GM18511 (cell line): ENCODE measurements around the gene NQO2.
"Not testable (repeated sequence)": the region's sequence is repeated elsewhere in the genome, so short reads cannot be mapped to it uniquely, and the experiment has no call there.

Experiments used
- ATAC-seq: cut with Tn5 transposase; IDR thresholded peaks from one replicate; pipeline ENCODE4 v1.9.1; 2021; ENCODE audit warnings: mild to moderate bottlenecking, moderate library complexity; ENCODE audit not compliant: unreplicated experiment

The NQO2 gene

DNA sequence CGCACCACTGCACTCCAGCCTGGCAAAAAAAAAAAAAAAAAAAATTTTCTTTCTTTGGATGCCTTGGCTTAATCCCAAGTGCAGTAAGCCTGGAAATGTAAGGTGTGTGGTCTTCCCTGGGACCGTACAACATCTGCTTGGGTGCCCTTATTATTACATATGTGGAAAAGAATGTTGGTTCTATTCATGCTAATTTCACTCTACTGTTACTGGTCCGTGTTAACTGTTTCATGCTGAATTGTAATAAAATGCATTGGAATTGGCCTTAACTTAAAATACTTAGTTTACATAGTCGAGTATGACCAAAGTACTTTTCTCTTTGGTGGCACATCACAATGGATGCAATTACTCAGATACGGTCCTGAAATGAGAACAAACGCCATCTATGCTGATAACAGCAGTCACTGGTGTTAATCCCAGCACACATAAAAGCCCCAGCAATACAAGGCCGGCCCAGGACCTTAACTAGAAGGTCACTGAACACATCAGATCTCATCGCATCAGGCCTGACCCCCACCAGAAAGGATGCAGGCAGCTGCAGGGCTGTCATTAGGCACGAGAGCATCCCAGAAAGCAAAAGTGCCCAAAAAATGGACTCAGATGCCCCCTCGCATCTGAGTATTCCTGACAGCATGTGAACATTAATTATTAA lies 29.5 kb upstream of the NQO2 start:
- no peak for ATAC-seq

DNA sequence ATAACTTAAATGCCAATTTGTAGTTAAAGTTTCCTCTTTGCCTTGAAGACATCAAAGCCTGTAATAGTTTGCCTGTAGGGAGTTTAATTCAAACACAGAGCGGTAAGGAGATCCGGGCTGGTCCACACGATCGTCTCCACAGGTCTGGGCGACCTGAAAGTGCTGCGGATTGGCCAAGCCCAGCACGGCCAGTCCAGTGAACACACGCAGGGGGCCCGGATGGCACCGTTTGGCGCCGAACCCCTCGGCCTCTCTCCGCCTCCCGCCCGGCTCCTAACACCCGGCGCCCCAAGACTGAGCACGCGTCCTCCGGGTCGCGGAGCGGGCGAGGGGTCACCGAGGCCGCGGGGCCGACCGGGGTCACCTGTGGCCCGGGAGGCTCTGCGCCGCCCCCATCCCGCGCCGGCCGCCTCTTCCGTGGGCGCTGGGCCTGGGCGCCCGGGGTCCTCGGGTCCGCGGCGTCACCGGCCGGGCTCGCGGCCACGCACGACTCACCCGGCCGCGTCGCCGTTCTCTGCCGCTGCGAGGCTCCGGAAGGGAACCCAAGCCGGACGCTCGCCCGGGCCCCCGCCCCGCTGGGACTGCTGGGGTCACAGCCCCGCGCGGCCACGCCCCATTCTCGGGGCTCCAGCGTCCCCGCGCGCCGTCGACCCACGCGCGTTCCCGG lies 28.8 kb upstream of the NQO2 start:
- ATAC-seq = no peak

DNA sequence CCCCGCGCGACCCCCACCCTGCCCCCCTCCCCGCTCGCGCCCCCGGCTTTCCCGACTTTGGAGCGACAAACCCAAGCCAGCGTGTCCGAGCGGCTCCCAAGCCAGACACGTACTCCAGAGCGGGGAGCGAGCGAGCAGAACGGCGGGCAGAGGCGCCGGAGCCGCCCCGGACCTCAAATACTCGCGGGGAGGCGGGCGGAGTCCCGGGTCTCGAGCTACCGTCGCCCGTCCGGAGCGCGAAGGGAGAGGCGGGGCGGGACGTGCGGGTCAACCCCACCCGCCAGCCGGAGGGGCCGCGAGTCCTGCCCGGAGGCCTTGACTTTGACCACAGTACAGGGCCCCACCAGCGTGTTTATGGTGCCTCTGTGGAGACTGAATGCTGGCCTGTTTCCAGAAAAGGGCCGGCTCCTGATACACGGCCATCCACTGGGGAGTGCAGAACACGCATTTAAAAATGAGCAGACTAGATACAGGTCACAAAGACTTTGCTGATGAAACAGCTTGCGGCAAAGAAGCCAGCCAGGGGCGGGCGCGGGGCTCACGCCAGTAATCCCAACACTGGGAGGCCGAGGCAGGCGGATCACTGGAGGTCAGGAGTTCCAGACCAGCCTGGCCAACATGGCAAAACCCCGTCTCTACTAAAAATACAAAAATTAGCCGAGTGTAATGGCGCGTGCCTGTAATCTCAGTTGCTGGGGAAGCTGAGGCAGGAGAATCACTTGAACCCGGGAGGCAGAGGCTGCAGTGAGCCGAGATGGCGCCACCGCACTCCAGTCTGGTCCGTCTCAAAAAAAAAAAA lies 28.1 kb upstream of the NQO2 start, which contains the start of gene SERPINB6:
Gene SERPINB6 (minus strand): TSS at position 148 of the 799 bp plus-strand sequence. CDS start 12,235 bp downstream, outside the sequence.
- ATAC-seq = no peak

DNA sequence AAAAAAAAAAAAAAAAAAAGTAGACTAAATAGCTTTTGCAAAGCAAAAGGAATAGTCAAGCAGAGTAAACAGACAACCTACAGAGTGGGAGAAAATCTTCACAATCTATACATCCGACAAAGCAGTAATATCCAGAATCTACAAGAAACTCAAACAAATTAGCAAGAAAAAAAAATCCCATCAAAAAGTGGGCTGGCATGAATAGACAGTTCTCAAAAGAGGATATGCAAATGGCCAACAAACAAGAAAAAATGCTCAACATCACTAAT lies 27.5 kb upstream of the NQO2 start:
- not testable (repeated sequence) for ATAC-seq

DNA sequence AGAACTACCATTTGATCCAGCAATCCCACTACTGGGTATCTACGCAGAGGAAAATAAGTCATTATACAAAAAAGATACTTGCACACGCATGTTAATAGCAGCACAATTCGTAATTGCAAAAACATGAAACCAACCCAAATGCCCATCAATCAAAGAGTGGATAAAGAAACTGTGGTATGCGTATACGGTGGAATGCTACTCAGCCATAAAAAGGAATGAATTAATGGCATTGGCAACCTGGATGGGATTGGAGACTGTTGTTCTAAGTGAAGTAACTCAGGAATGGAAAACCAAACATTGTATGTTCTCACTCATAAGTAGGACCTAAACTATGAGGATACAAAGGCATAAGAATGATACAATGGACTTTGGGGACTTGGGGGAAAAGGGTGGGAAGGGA lies 27.0 kb upstream of the NQO2 start:
- not testable (repeated sequence) for ATAC-seq

DNA sequence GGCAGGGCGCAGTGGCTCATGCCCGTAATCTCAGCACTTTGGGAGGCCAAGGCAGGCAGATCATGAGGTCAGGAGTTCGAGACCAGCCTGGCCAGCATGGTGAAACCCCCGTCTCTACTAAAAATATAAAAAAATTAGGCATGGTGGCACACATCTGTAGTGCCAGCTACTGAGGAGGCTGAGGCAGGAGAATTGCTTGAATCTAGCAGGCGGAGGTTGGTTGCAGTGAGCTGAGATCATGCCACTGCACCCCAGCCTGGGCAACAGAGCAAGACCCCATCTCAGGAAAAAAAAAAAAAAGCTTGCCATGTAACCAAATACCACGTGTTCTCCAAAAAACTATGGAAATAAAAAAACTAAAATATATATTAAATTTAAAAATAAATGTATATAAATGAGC lies 26.5 kb upstream of the NQO2 start:
- ATAC-seq = not testable (repeated sequence)

DNA sequence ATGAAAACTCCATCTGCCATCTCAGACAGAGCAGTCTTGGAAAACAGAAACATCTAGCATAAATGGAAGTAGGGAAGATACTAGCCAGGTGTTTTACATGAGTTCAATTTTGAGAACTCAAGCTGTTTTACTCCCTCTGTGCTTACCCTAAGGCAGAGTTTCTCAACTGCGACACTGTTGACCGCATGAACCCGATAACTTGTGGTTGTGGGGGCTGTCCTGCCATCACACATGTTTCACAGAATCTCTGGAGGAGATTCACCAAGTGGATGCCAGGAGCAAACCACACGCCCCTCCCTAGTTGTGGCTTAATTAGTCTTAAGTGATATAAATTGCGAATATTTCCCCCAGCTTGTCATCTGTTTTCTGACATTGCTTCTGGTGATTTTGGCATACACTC lies 26.0 kb upstream of the NQO2 start:
- ATAC-seq = no peak

DNA sequence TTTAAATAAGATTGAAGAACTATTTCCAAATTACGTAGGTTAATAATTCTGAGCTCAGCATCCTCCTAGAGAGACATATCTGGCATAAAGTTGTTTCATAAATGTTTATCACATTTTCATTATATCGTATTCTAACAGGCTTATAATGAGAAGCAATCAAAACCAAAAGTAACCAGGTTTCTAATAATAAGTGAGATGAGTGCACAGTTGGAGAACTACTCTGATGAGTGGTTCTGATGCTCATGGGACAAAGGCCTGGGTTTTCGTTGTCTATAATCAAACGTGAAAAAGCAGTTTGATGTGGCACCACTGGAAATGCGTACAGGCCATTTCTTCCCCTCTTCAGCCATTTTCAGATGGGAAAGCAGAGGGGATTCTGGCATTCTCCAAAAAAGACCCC lies 23.6 kb upstream of the NQO2 start:
- no peak for ATAC-seq

DNA sequence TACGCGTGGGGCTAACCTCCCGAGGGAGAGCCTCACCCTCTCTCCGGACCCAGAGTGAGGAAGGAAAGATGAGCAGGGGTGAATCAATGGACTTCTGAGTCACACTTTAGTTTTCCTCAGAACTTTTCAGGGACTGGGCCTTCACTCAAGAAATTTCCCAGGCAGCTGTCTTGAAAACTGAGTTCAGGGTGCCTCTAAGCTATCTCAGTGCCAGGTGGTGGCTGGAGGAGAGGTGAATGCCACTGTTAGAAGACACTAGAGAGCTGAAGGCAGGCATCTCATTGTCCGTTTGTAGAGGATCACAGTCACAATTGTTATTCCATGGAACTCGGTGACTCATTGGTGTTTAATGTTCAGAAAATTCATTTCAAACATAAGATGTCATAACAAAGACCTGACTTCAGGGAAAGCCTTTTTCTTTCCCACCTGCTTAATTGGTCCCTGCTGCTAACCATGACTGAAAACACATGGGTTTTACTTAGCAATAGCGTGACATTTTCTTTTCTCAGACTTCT lies 23.1 kb upstream of the NQO2 start:
- ATAC-seq = no peak

DNA sequence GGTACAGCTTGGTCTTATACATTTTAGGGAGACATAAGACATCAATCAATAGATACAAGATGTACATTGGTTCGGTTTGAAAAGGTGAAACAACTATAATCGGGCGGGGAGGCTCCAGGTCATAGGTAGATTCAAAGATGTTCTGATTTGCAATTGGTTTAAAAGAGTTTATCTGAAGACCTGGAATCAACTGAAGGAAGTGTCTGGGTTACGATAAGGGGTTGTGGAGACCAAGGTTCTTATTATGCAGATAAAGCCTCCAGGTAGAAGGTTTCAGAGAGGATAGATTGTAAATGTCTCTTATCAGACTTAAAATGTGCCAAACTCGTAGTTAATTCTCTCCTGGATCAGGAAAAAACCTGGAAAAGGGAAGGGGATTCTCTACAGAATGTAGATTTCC lies 22.4 kb upstream of the NQO2 start:
- no peak for ATAC-seq

DNA sequence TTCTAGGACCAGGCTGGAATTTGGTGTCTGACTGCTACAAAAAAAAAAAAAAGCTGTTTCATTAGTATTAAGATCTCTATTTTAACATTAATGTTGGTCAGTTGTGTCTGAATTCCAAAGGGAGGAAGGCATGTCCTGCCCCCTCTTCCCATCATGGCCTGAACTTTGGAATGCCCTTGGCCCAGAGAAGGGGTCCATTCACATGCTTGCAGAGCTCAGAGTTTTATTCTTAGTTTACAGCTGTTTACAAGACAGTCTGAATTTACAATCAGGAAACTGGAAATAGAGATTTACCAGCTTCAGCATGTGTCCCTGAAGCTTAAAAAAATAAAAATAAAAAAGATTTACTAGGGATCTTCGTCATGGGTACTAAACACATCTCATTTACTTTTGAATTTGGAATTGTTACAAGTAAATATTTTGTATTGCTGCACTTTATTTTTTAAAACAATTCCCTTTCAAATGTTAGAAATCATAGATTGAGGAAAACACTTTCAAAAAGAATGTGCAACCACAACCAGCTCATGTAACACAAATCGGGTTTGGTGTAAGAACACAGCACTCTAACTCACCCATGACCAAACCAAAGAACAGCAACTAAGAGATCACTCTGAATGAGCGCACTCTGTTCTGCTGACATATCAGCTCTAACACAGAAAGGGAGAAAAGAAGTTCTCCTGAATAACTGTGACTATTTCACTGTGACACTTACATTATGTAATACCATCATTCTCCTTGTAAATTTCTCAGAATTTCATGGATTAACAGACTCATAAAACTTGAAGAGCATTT lies 21.7 kb upstream of the NQO2 start:
- no peak for ATAC-seq

DNA sequence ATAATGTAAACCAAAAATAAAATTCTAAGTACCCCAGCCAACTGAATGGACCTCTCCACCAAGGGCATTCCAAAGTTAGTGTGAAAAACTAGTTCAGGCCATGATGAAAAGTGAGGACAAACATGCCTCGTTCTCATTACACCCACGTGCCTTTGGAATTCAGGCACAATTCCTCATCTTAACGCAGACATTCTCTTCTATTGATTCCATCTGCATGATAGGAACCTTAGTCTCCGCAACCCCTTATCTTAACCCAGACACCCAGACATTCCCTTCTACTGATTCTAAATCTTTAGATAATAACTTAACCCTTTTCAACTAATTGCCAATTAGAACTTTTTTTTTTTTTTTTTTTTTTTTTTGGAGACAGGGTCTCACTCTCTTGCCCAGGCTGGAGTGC lies 20.8 kb upstream of the NQO2 start:
- ATAC-seq = no peak

DNA sequence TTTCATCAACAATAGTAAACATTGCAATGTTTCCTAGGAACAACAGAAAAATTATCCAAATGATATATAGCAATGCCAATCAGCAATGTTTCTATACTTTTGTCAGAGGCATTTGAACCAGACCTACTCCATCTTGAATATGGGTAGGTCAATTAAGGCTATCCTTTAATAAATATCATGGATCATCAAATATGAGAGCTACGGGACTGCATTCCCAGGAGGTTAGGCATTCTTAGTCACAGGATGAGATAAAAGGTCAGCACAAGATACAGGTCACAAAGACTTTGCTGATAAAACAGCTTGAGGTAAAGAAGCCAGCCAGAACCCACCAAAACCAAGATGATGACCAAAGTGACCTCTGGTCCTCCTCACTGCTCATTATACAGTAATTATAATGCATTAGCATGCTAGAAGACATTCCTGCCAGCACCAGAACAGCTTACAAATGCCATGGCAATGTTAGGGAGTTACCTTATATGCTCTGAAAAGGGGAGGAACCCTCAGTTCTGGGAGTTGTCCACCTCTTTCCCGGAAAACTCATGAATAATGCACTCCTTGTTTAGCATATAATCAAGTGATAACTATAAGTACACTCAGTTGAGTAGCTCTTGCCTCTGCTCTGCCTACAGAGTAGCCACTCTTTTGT lies 19.8 kb upstream of the NQO2 start:
- ATAC-seq = no peak

DNA sequence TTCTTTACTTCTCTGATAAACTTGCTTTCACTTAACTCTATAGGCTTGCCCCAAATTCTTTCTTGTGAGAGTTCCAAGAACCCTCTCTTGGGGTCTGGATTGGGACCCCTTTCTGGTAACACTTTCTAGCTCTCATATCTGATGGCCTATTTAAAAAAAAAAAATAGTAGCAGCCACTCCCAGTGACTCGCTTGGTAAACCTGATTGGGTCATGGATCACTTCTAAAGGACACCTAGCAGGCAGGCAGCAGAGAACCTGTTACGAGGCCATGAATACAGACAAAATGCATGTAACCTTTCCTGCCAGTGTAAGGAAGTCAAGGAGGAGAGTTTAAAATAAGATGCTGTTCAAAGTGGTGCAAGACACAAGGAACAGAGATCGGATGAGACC lies 19.2 kb upstream of the NQO2 start:
- no peak for ATAC-seq

DNA sequence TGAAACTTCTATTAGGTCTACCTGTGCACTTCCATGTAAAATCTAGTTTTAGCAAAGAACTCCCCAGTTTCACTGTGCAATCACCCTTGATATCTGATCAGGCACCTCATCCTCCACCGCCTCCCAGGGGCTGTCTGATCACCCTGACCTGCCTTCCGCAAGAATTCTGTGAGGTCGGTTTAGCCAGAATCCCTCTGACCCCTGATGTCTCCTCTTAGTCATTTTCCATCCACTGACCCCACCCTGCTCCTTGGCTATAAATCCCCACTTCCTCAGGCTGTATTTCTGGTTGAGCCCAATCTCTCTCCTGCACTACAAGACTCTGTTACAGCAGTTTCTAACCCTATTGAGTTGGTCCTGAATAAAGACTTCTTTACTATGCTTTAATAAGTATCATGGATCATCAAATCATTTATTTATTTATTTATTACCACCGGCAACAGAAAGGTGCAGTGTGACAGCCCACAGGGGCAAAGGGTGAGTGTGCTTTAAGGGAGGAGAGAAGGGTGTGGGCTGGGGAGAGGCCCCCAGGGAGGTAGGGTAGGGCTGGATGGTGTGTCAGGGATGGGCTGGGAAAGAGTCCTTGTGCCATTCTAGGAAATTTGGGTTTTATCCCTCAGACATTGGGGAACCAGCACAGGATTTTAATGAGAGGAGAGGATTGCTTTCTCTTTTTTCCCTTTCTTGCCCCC lies 17.1 kb upstream of the NQO2 start:
- ATAC-seq = no peak

DNA sequence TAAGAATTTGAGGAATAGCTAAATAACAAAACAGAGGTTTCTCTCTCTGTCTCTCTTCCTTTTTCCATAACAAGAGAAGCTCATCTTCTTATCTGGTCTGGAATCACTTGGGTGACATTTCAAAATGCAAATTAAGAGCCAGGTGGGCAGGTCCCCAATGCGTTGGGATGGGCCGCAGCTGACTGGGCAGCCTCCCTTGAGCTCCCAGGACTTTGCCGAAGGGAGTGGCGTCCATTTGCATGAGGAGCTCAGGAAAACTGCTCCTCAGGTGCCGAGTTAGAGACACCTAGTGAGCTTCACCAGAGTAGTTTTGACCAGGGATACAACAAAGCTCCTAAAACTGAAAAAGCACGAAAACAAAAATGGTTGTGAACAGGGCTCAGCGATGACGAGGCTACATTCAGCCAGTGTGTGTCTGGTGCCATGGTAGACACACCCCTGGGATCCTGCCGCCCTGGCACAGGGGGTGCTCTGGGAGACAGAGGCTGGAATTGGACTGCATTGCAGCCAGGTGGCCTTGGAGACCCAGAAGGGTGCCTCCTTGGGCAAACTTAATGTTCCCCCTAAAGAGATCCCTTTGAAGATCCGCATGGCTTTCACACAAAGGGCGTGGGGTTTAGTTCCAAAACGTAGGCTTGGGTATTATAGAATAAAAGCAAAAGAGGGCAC lies 14.8 kb upstream of the NQO2 start:
- no peak for ATAC-seq

DNA sequence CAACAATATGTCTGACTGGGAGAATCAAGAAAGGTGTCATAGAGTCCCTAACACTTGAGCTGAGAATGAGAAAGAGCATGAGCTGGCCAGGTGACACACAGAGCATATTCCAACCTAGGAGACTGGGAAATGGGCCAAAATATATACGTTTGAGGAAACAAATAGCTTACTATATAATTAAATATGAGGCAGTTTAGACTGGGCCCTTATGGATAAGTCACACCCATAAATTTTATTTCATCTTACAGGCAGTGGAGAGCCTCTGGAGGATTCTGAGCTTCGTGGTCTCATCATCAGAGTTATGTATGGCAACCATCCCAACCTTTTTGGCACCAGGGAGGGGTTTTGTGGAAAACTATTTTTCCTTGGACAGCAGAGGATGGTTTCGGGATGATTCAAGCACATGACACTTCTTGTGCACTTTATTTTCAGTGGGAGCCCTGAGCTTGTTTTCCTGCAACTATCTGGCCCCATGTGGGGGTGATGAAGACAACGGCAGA lies 12.9 kb upstream of the NQO2 start:
- no peak for ATAC-seq

DNA sequence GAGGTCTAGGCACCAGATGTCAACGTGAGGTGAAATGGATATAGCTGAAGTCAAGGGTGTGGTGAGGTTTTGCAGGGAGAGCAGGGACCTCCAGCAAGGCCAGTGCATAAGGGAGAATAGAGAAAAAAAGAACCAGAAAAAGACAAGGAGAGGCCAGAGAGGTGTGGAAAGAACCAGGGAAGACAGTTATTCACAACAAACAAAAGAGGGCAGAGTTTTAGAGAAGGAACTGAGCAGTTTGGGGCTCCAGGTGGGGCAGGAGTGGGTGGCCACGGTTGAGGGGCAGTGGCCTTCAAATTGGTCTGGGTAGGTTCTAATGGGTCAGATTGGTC lies 11.6 kb upstream of the NQO2 start:
- no peak for ATAC-seq
